OCI-M2 (cell line): ENCODE results near the gene UNCX.

Experiments
- DNase-seq: peaks from one replicate; lab custom pipeline; 2025; ENCODE audit not compliant: unreplicated experiment; lab: John Stamatoyannopoulos, UW

Gene UNCX

DNA sequence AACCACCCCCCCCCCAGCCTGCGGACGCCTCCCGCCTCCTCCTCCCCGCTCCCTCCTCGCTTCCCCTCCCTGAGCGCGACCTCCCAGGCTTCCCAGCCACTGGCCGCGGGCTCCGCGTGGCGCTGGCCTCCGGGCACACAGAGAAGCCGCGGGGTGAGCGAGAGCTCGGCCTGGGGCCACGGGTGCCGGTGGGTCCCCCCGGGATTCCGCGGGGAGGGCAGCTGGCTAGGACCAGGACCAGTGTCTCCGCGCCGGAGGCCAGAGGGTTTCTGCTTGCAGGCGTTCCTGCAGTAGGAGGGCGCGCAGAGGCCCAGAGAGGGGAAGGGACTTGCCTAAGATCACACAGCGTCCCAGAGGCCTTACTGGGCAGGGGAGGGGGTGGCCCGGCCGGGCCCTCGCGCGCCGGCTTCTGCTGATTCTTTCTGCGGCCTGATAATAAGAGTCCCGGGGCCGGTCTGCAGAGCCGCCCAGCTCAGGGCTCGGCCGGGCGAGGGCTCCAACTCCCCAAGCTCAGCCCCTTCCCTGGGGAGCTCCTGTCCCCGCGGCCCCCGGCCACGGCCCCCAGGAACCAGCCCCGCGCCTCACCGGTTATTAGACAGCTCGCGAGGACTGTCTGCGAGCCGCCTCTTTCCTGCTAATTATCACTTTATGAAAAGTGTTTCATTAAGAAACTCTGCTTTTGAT lies 10.1 kb downstream of the UNCX start:
- DNase-seq = no peak

DNA sequence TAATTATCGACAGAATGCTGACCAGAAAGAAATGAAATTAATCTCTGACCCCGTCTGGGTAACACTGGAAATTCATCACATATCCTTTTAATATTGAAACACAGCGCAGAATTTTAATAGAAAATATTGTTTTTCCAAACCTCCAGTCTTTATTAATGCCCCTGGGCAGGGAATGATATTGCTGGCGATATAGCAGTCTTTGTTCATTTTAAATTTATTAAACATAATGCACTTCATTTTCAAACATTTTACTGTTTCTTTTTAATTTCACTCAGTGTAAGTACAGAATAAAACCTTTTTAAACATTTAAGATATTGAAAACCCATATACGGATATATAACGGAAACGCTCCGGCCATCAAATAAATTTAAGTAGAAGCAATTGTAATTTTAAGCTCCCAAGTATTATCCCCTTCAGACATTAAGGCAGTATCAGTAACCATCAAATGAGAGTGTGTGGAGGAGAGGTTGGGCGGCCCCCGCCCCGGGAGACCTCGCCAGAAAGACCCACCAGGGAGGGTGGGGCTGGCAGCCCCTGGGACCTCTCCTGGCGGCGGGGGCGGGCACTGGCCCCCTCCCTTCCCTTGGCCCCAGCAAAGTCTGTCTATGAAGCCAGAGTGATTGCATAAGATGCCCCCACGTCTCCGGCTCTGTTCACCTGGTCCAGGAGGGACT lies 10.8 kb downstream of the UNCX start:
- no peak for DNase-seq

DNA sequence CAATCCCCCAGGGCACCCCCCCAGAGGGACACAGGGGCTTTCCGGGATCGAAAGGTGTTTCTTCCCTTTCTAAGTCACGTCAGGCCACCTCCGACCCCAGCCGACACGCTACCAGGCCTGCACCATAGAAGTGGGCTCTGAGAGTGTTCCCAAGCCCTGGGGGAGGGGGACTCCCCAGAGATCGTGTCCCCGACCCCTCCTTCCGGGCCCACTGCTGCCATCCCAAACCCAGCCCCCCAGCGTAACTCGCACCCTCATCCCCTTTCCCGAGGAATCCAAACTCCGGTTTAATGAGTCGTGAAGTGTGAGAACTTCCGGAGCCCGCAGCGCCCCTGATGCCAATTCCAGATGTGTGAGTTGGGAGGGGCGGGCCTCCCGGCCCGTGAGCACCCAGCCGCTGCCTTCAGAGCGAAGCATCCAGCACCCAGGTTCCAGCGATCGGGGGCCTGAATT lies 11.3 kb downstream of the UNCX start:
- DNase-seq = no peak

DNA sequence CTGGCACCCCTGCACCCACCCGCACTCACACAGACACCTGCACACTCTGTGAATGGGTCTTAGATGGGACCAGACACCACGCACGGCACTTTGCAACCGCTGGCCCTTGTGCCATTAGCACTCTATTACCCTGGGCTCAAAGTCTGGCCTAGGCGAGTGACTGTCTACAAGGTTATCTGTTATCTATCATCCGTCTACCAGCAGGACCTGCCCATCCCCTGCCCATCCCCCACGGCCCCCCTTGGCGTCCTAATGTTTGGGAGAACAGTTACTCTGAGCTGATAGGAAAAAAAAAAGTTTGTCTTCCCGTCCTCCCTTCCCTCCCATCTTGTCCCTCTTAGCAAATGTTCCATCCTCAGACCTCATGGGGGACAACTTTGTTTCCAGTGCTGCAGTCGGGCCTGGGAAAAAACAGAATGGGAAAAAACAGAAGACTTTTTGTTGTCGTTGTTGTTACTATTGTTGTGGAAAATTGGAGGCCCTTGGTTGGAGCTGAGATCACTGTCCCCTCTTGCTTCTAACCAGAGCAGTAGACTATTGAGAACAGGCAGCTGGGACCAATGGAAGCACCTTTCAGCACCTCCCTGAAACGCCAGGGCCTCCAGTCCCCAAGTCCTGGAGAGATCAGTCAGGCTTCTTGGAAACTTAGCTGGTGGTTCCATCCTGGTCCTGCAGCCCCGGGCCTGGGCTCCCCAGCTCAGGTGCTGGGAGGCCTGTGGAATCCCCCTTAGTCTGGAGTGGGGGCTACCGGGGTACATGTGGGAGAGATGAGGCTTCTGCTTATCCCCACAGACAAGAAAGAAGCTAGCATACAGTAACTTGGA lies 12.2 kb downstream of the UNCX start:
- no peak for DNase-seq

DNA sequence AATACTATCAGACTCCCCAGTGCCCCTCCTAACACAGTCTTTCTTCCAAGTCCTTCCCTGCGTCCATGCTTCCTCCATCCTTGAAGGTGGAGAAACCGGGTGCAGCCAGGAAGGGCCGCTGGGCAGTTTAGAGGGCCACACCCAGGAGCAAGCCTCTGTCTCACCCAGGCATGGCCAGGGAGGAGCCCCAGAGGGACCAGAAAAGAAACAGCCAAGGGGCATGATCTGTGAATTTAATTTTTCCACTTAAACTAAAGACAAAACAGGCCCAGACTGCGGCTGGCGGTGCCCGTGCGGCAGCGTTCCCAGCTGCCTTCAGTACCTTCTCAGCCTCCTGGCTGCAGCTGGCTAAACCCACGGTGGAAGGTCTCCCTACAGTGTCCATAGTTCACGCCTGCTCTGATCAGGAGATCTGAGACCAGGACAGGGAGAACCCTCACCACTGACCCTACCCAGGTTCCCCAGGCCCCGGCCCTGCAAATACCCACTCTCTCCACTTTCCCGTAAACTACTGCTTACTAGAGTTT lies 12.9 kb downstream of the UNCX start:
- DNase-seq = no peak

DNA sequence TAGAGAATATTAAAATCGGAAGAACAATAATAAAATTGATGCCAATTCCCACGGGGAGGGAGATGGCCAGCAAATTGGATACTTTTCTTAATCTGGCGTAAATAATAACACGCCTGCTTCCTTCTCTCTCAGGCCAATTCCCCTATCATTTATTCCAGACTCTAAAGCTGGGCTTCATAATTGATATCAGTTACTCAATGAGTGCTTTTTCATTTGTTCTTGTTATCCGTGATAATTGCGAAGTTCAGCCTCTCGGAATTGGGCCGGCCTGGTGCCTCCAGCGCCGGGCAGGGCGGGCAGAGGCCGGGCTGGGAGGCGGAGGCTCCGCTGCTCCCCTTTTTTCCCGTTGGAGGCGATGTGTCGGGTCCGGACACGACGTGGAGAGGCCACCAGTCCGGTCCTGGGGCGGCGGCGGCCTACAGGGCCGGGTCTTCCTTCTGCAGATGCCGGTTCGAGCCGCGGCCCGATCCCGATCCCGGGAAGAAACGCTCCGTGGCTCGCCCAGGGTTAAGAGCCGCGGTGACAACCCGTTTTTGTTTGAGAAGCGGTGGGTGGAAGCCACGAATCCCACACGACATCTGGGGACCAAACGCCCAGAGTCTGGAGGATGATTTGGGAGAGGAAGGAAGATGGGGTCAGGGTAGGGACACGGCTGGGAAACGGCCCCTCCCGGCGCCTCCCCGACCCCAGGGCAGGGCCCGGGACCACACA lies 13.6 kb downstream of the UNCX start:
- DNase-seq = no peak

DNA sequence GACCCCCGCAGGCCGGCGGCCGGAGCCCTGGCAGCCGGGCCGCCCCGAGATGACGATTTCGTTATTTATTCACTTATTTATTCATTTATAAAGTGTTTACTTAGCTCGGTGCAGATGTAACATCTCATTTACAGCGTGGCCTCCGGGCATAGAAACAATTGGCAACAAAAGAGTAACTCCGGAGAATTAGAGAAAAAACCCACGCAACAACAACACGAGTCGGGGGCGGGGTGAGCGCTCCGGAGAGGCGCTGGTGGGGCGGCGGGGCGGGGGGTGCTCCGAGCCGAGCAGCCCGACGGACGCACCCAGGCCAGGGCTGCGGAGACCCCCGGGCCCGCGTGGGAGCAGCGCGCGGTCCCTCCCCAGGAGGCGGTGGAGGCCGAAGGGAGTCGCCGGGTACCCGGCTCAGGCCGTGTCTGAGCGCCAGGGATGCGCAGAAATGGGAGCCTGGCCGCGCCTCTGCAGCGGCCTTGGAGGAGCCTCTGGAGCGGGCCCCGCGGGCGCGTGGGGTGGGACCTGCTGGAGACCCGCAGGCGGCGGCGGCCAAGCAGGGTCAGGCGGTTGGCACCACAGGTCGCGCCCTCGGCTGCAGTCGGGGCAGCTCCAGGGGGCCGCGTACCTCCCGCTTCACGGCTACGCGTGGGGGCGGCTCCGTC lies 14.3 kb downstream of the UNCX start:
- DNase-seq = no peak

DNA sequence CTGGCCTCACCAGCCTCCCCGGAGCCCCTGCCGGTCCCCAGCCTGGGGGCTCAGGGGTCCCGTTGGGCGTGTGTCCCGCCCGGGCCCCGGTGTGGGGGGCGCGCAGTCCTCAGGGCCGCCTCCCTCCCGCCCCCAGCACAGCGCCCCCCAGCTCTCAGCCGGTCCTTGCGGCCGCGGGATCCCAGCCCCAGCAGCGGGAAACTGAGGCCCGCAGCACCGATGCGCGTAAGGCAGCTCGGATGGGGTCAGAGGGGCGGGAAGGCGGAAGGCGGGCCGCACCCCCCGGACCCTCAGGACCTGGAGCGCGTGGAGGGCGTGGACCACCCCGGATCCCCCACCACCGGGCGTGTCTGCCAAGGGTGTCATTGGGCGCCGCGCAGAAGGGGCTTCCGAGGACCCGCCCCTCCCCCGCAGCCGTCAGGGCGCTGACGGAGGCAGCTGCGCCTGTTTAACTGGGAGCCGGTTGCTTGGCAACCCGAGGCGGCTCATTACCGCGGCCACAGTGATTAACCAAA lies 14.9 kb downstream of the UNCX start:
- no peak for DNase-seq

DNA sequence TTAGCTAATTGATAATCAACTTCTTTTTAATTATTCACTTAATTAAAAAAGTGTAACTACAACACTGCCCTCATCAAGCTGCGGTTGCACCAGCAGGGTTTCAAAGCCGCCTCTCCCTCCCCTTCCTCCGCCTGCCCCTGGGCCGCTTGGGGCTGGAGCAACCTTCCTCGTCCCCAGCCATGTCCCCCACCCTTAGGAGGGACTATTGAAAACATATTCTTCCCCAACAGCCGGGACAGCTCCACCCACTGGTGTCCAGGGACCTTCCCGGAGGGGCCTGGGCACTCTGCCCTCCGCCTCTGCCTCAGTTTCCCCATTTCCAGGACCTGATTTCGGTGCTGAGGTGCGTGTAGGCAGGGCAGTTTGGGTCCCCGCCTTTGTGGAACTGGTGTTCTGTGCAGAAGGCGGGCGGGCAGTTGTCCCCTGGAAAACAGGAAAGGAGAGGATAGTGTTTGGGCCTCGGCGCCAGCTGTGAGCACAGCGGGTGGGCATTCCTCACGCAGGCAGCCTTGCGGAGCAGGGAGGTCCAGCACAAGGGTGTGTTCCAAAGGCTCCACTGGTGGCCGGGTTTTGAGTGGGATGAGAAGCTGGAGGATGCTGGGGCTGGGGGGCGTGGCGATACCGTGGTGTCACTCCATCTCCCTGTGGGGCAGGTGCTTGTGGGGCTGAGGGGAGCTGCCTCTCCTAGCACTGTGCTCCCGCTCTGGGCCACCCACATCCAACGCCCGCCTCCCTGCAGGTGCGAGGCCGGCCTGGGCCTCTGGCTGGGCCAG lies 15.7 kb downstream of the UNCX start:
- DNase-seq = no peak

DNA sequence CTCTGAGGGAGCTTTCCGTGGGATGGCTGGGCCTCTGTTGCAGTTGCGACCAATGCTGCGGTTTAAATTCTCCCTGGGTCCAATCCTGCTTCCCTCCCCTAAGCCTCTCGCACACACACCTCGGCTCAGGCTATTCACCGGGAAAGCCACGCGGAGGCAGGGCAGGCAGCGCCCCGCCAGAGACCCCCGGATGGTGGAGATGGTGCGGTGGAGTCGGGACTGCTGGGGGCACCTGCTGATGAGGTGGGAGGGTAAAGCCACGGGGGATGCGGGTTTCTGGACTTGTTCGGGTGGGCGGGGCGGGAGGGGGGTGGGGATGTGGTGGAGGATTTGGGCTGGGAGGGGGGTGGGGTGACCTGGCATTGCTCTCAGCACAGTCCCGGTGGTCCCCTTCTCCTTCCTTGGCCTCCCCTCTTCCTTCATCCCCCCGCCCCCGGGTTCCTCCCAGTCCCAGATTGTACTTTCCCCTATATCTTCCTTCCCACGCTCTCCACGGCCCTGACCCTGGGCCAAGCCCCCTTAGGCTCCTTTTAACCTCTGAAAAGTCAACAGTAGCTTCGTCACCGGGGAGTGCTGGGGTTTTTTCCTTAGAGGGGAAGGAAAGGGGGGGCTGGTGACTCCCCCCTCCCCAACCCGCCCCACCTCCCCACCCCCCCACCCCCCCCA lies 16.4 kb downstream of the UNCX start:
- no peak for DNase-seq

DNA sequence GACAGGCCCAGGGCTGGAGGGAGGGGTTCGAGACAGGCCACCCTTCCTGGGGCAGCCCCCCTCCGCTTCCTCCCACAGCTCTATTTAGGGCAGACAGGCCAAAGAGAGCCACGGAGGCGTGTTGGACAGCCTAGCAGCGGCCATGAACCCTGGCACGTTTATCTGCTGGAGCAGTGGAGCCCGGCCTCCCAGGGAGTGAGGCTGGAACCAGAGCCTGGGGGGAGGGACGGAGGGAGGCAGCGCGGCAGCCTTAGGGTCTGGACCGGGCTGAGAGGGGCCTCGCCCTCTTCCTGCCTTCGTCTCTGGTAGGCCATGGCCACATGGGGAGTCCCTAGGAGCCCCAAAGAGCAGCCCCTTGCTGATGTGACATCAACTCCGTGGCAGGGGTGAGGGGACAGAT lies 17.1 kb downstream of the UNCX start:
- DNase-seq = no peak

DNA sequence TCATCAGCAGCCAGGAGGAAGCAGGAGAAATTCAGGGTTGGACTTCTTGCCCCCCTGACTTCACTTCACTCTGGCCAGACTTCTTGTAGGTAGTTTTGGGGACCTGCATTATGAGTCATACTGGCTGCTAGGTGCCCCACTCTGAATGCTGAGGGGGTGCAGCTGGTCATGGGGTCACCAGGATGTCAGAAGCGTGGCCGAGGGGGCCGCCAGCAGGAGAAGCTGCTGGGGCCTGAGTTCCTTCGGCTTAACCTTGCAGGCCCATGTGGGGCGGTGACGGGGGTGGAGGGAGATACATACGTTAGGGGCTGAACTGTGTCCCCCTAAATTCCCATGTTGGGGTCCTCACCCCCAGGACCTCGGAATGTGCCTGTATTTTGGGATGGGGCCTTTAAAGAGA lies 18.2 kb downstream of the UNCX start:
- no peak for DNase-seq

DNA sequence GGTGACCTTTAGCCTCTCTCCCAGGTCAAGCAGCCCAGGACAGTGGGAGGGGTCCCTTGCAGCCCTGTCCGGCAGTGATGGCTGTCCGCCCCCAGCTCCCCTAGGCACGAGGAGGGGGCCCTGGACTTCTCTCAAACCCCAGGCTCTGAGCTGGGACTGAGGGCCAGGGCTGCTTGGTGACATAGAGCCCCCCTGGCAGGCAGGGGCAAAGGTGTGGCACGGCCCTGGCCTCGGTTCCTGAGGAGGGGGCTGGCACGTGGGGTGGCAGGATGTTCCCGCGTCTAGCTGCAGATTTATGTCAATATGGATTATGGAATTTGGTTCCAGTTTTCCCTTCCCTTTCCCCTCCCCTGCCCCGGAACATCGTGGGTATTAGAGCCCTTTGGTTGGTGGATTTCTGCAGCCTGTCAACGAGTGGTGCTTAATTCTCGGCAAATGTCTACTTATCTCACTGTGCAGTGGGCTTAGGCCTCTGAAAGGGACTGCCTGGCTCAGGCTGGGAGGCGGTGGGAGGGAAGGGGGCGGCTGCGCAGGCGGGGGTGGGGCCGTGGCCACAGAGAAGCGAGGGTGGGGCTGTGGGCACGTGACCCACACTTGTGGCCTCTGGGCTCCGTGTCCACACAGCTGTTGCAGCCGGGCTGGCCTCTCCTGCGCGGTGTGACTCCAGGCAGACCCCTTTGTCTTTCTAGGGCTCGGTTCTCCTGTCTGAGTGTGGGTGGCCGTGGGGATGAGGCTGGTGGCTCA lies 19.3 kb downstream of the UNCX start:
- DNase-seq = no peak

DNA sequence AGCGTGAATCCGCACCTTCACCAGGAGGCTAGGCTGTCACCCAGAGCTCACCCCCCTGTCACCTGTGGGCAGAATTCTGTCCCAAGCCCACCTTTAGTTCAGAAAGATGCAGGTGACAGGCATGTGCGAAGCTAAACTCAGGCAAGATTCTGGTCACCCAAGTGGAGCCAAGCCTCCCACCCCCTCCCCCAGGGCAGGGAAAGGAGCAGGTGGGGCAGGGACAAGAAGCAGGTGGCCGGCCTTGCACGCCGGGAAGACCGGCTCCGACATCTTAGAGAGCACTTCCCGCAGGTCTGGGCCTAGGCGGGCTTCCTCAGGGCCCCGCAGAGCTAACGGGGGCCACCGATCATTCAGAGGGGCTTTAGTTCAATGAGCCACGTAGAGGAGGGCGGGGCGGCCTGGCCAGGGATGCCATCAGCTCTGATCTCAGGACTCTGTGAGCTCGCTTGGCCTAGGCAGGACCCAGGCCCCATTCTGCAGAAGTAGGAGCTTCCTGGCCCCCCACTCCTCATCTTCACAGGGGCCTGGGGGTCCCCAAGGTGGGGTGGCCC lies 19.9 kb downstream of the UNCX start:
- no peak for DNase-seq

DNA sequence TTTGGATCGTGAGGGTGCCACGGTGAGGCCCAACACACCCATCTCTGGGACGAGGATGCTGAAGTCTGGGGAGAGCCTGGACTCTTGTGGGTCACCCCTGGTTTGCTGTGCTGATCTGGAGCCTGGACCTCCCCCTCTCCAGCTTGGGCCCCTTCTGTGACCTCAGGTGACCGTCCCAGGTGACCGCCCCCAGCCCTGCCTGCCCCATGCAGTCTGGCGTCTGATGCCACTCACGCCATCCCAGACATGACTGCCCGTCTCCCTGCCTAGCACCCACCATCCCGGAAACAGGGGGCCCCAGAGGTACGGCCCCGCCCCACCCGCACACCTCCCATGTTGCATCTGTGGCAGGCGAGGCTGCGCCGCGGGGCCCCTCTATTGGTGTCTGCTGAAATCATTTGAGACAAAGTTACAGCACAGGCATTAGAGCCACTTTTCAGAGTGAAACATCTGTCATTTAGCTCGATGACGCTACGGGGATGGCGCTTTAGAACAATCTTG lies 21.1 kb downstream of the UNCX start:
- no peak for DNase-seq

DNA sequence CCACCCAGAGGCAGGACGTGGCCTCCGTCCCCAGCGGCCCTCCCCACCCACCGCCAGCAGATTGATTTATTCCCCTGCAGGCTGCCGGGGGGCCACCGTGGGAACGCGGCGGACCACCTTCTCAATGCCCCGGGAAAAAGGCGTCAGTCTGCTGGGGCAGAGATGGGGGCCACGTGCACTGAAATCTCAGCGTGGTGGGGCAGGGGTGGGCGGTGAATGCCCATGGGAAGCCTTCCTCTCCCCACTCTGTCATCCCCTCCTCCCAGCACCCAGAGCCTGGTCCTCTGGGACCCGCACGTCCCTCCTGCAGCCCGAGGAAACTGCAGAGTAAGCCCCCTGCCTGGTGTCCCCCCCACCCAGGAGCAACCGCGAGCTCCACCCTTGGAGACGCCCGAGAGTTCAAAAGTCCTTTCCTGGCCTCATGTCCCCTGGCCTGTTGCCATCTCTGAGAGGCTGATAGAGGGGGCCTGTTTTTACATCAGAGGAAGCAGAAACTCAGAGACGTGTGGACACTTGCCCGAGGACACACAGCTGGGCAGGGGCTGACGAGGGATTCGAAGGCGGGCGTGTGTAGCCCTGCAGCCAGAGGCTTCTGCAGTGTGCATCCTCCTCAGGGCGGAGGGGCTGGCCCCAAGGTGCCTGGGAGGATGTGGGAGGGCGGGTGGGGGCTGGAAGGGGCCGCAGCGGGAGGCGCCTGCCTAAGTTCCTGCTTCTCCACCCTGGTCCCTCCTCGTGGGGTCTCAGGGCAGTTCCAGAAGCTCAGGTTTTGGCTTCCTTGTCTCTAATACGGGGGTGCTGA lies 21.8 kb downstream of the UNCX start:
- DNase-seq = no peak
